HG02840 (cell line): ENCODE results near the gene C1orf116.

Experiments used
- ATAC-seq: cut with Tn5 transposase; IDR thresholded peaks from one replicate; pipeline ENCODE4 v1.9.1; 2021; ENCODE audit warnings: mild to moderate bottlenecking, moderate library complexity, moderate number of reproducible peaks; ENCODE audit not compliant: unreplicated experiment, low FRiP score

Gene C1orf116

GRCh38 chr1:207036865-207037264 lies 4.3 kb upstream of the C1orf116 start:
- ATAC-seq, result no peak

DNA sequence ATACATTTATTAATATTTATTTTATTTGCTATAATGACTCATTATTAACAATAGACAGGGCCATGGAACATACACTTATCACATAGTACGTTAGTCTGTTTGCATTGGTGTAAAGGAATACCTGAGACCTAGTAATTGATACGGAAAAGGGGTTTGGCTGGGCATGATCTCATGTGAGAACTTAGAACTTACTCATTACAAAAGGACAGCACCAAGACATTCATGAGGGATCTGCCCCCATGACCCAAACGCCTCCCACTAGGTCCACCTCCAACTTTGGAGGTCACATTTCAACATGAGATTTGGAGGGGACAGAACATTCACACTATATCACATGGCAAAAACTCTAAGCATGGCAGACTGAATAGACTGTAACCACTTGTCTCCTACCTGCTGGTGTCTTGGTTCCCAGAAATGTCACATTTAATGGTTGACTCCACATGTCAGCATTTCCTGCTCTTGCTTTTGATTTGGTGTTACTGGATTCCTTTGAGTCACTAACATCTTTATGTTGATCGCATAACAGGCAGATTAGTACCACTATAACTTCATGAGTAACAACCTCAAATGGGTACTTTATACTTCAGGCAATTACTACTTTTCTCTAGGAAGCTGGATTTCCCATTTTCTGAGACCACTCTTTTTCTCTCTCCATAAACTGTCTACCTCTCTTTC lies 3.5 kb upstream of the C1orf116 start:
- ATAC-seq, result no peak

DNA sequence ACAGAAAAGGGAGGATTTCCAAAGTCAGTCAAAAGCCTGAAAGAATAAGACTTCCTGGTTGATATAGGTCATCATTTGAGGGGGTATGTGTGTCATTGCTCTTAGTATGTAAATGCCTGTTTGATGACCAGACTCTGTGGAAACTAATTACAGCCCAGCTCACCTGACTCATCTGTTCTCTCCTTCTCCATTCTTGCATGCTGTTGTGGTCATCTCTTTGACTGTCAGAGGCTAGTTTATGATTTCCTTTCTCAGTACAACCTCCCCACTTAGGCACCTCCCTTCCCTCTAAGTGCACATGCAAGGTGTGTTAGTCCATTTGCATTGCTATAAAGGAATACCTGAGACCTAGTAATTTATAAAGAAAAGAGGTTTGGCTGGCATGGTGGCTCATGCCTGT lies 2.4 kb upstream of the C1orf116 start:
- no peak for ATAC-seq

- ATAC-seq, result no peak
These were observed 1.7 kb upstream of the C1orf116 start for GRCh38 chr1:207034208-207034607.

DNA sequence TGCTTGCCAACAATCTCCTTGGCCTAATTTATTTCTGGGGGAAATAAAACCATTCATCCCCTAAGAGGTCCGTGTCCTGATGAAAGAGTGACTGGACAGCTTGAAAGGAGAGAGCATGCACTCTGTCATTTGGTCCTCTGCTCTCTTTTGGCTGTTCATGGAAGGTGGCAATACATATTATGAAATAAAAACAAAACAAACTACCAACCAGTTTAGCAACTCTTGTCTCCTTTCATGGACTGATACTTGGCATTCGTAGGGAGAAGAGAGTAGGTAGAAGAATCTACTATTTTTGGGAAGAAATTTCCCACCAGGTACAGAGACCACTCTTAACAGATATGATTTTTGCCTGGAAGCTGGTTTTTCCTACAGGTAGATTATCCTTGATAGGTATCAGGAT lies 746 bp upstream of the C1orf116 start:
- no peak for ATAC-seq

DNA sequence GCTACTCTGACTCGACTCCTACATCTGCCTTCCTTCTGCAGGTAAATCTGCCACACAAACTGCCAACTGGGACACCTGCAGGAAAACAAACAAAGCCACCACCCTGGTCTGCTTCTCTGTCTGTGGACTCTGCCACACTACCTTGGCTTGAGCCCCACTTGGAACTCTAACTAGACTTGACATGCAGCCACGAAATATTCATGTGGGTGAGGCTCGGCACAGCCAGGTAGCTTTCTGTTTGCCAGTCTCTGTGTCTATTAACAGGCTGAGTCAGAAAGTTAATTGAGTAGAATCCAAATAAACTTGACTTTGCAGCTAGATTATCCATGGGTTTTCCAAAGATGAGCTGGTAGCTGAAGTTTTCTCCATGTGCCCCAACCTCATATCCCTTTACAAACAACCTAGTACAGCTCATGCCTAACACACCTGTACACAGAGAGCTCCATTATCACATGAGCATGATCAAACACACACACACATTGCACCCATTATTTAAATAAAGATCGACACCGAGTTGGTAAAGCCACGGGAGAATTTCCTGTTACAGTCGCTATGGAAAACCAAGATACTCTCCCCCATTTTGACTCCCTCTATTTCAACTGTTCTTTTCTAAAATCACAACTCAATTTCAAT lies 808 bp downstream of the C1orf116 start:
- no peak for ATAC-seq

- ATAC-seq, result no peak
These were observed 1.5 kb downstream of the C1orf116 start for GRCh38 chr1:207031016-207031415.

DNA sequence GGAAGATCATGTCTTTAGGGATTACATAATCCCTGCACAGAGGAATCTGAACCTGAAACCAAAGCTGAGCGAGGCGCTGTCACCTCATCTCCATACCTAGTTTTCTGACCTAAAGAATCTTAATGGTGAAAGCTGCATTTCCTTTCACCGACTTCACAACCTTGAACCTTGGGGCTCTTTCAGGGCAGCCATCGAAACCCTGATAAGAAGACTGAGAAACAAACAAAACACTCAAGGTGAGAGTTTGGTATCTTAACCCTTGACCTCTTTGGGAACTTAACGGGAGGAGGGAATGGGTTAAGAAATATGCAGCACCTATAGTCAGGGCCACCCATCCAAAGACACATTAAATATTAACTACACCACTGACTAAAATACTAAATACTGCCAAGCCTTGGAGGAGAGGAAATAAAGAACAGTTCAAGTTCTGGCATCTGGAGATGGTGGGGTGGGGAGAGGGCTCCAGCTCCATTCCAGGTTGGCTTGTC lies 2.0 kb downstream of the C1orf116 start:
- ATAC-seq, result no peak

- ATAC-seq, result no peak
These were observed 2.6 kb downstream of the C1orf116 start for GRCh38 chr1:207029701-207030521.

GRCh38 chr1:207028884-207029650 lies 3.5 kb downstream of the C1orf116 start:
- ATAC-seq, result no peak

DNA sequence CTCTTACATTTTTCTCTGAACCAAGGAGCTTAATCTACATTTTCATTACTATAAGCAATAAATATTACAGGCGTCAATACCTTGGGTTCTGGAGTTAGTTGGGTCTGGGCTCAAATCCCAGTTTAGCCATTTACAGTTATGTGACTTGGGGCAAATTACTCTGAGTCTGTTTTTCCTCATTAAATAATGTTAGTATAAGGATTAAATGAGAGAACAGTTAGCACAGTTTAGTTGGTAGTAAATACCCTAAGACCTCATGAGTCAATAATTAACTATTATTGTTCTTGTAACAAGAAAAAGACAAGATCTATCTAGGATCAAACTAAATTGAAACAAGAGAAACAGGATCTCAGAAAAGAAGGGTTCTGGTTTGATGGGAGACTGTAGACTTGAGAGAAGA lies 4.6 kb downstream of the C1orf116 start:
- no peak for ATAC-seq

DNA sequence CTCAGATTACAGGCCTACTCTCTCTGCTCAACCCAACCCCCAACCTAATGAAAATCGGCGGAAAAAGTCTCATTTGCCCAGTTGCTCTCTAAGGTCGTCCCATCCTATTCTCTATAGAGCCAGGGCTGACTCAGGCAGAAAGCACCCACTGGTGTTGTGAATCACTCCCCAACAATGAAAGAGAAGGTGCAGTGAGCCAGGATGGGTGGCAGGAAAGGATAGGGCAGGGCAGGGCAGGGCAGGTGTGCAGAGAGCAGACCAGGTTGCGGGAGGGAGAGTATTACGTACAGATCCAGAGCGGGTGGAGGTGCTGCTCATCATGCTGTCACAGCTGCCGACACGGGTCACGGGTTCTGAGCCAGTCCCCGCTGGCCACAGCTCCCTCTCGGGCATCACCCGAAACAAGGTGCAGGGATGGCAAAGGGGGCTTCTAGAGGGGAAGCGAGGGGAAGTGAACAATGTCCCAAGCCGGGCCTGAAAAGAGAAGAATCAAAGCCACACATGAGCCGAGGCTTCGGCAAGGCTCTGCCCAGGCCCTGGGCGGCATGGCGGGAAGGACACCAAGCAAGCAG lies 5.3 kb downstream of the C1orf116 start:
- ATAC-seq, result no peak

GRCh38 chr1:207026104-207026534 lies 6.4 kb downstream of the C1orf116 start:
- no peak for ATAC-seq

- ATAC-seq, result no peak
These were observed 7.2 kb downstream of the C1orf116 start for GRCh38 chr1:207025146-207025880.

GRCh38 chr1:207024202-207025145 lies 8.1 kb downstream of the C1orf116 start:
- no peak for ATAC-seq

- ATAC-seq, result no peak
These were observed 9.4 kb downstream of the C1orf116 start for GRCh38 chr1:207022996-207023679.

DNA sequence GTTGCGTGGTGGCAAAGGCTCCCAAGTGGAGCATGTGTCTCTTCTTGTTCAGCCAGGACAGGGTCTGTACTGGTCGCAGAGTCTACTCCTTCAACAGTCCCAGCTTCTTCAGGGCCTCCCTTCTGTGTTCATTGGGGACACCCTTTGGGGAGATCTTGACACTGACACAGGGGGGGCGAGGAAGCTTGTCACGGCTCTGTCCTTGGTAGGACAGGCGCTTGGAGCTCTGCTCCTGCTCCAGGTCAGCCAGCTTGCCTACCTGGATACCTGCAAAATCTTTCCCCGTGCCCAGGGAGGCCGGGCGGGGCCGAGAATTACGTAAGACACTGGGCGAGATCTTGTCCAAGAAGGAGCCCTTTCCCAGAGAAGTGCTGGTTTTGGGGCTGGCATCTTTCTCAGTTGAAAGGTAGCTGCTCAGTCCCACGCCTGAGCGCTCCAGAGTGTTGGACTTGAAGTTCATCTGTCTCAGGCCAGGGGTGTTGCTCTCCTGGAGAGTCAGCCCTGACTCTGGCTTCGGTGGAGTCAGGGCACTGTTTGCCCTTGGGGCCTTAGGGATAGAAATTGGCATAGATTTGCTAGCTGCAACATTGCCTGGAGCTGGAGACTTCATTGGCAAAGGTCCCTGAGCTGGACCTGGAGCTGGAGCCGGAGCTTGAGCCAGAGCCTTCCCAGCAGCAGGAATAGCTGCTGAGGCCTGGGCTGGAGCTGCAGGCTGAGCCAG lies 10.5 kb downstream of the C1orf116 start:
- ATAC-seq, result no peak
